Uterus (tissue), 4 donors: ENCODE data around the gene MAD1L1. TPM values are rescaled to one million over a fixed set of nuclear protein-coding genes. Genes with fewer than 3 reads are reported as not detected.

Source experiments
- DNase-seq, 2 donors: peaks; one replicate each; pipeline ENCODE4 v3.0.0-alpha.2; 2019 to 2020
- H3K27ac ChIP-seq, 2 donors: fragments of 200-600 bp; sonication (generic); 1 replicate in 1 of 2; 2 replicates in 1 of 2; pipeline ENCODE4 v1.5.1; 2016 to 2018
- H3K27me3 ChIP-seq, 2 donors: fragments of 200-600 bp; sonication (generic); one replicate each; pipeline ENCODE4 v1.5.1; 2018 to 2019; ENCODE audit warnings: control low read depth in 1 of 2
- H3K36me3 ChIP-seq, 2 donors: fragments of 200-600 bp; sonication (generic); one replicate each; pipeline ENCODE4 v1.5.1; 2019; ENCODE audit warnings: control low read depth in 1 of 2
- H3K4me1 ChIP-seq, 2 donors: fragments of 200-600 bp; sonication (generic); one replicate each; pipeline ENCODE4 v1.5.1; 2018 to 2019; ENCODE audit warnings: control low read depth in 1 of 2
- H3K4me3 ChIP-seq, 2 donors: fragments of 200-600 bp; sonication (generic); 1 replicate in 1 of 2; 2 replicates in 1 of 2; pipeline ENCODE4 v1.5.1; 2018 to 2019; ENCODE audit warnings: mild to moderate bottlenecking in 1 of 2
- H3K9me3 ChIP-seq, 2 donors: fragments of 200-600 bp; sonication (generic); one replicate each; pipeline ENCODE4 v1.5.1; 2019; ENCODE audit warnings: control low read depth in 1 of 2
- CTCF ChIP-seq, 4 experiments: fragments of 200-600 bp in 2 of 4; fragments of 450-650 bp in 2 of 4; sonication (generic) in 2 of 4; IDR thresholded peaks; one replicate each; pipeline ENCODE4 v1.5.1; 2016 to 2019; ENCODE audit warnings: antibody characterized with exemption in 4 of 4, mild to moderate bottlenecking in 2 of 4, moderate library complexity in 1 of 4
- POLR2A ChIP-seq, 2 donors: fragments of 450-650 bp; IDR thresholded peaks; one replicate each; pipeline ENCODE4 v1.6.1; 2016; ENCODE audit warnings: antibody characterized with exemption in 2 of 2, mild to moderate bottlenecking in 1 of 2, moderate library complexity in 1 of 2
- intact Hi-C: fragments of 100-400 bp; cut with DNase I; formaldehyde crosslinking; loops from one replicate; pipeline ENCODE4 v1.15.1; 2023; ENCODE audit warnings: low total_unique reads
- total RNA-seq, 4 donors: library from RNA; depleted of rRNA in 3 of 4; stranded (reverse); fragments of >200 nt in 3 of 4; gene quantifications; one replicate each; pipeline versions ENCODE4 v1.1.0 to v1.2.4, GENCODE V29; 2014 to 2023
- donor health status: DM: yes; HTN: yes; CAD: no.

Gene MAD1L1
- total RNA-seq, 4 donors from 2014 or later: 13.3 to 37.4 (median 33.1) TPM

- TF ChIP-seq CTCF (IDR thresholded peaks at IDR 0.05) (no peak), POLR2A (IDR thresholded peaks at IDR 0.05) (no peak)
- Histone ChIP-seq H3K4me1 (no peaks in the 10 kb centered on the region), H3K4me3 (no peak overlapping the region), H3K9me3 (no peaks in the 10 kb centered on the region), H3K36me3 (no peaks in the 10 kb centered on the region), H3K27ac (no peak overlapping the region), H3K27me3 (no peaks in the 10 kb centered on the region)
- intact Hi-C loops: no loop called here
- DNase-seq: no peak
Observed at GRCh38 chr7:2134740-2135139, 98.0 kb downstream of the MAD1L1 start.

- H3K27me3 ChIP-seq: no peaks in the 10 kb centered on the region
- H3K36me3 ChIP-seq: no peaks in the 10 kb centered on the region
- no peaks in the 10 kb centered on the region for H3K9me3 ChIP-seq
- no peak overlapping the region for H3K4me3 ChIP-seq
- intact Hi-C loops: no loop called here
- H3K27ac ChIP-seq: no peak overlapping the region
- no peak for TF ChIP-seq POLR2A (IDR thresholded peaks at IDR 0.05)
- no peak for TF ChIP-seq CTCF (IDR thresholded peaks at IDR 0.05)
- DNase-seq: no peak
- H3K4me1 ChIP-seq: no peaks in the 10 kb centered on the region
Observed at GRCh38 chr7:2132243-2132642, 100.5 kb downstream of the MAD1L1 start.

GRCh38 chr7:2131800-2132199 is 100.9 kb downstream of the MAD1L1 start:
- no peaks in the 10 kb centered on the region for H3K27me3 ChIP-seq
- no peaks in the 10 kb centered on the region for H3K9me3 ChIP-seq
- intact Hi-C loops: no loop called here
- H3K36me3 ChIP-seq: no peaks in the 10 kb centered on the region
- no peak for TF ChIP-seq POLR2A (IDR thresholded peaks at IDR 0.05)
- no peak for TF ChIP-seq CTCF (IDR thresholded peaks at IDR 0.05)
- H3K4me1 ChIP-seq: no peaks in the 10 kb centered on the region
- DNase-seq: no peak
- H3K27ac ChIP-seq: no peak overlapping the region
- H3K4me3 ChIP-seq: no peak overlapping the region

- H3K36me3 ChIP-seq: no peaks in the 10 kb centered on the region
Observed at GRCh38 chr7:2131341-2131740, 101.4 kb downstream of the MAD1L1 start.

GRCh38 chr7:2130096-2130375 is 102.7 kb downstream of the MAD1L1 start:
- intact Hi-C loops: no loop called here
- Histone ChIP-seq H3K4me3 (no peak overlapping the region), H3K27me3 (no peaks in the 10 kb centered on the region), H3K27ac (no peak overlapping the region), H3K9me3 (no peaks in the 10 kb centered on the region), H3K4me1 (no peaks in the 10 kb centered on the region), H3K36me3 (no peaks in the 10 kb centered on the region)
- DNase-seq: no peak
- TF ChIP-seq POLR2A (IDR thresholded peaks at IDR 0.05): no peak
- no peak for TF ChIP-seq CTCF (IDR thresholded peaks at IDR 0.05)

More at GRCh38 chr7:2131341-2131740, 101.4 kb downstream of the MAD1L1 start:
- TF ChIP-seq POLR2A (IDR thresholded peaks at IDR 0.05) (no peak), CTCF (IDR thresholded peaks at IDR 0.05) (no peak)
- no peak overlapping the region for H3K4me3 ChIP-seq
- no peak overlapping the region for H3K27ac ChIP-seq
- H3K27me3 ChIP-seq: no peaks in the 10 kb centered on the region
- intact Hi-C loops: no loop called here
- no peaks in the 10 kb centered on the region for H3K4me1 ChIP-seq
- H3K9me3 ChIP-seq: no peaks in the 10 kb centered on the region
- no peak for DNase-seq
